Central memory CD8-positive, alpha-beta T cell (primary cell): ENCODE data around the gene SEMA4B.
"Not testable (repeated sequence)": the region's sequence is repeated elsewhere in the genome, so short reads cannot be mapped to it uniquely, and the experiment has no call there.

Experiments
- ATAC-seq: fragments of 150-1000 bp; cut with Tn5 transposase; replicated peaks from 2 replicates; pipeline ENCODE4 v1.10.0; 2022; ENCODE audit warnings: mild to moderate bottlenecking, moderate FRiP score, moderate number of reproducible peaks; ENCODE audit not compliant: poor library complexity, severe bottlenecking; ENCODE audit errors: extremely low read depth
- DNase-seq, 2 donors: peaks; one replicate each; pipeline ENCODE4 v3.0.0; 2021; ENCODE audit warnings: low spot score in 2 of 2
- H3K27ac Mint-ChIP-seq: one replicate; pipeline ENCODE4 v1.8.0; 2022; ENCODE audit warnings: low read depth, mild to moderate bottlenecking, moderate library complexity, mixed read lengths
- H3K27me3 Mint-ChIP-seq: one replicate; pipeline ENCODE4 v1.8.0; 2022; ENCODE audit warnings: mixed read lengths
- H3K36me3 Mint-ChIP-seq: one replicate; pipeline ENCODE4 v1.8.0; 2022; ENCODE audit warnings: mild to moderate bottlenecking, moderate library complexity, mixed read lengths; ENCODE audit not compliant: insufficient read depth
- H3K4me1 Mint-ChIP-seq: one replicate; pipeline ENCODE4 v1.8.0; 2022; ENCODE audit warnings: mixed read lengths
- H3K4me3 Mint-ChIP-seq: one replicate; pipeline ENCODE4 v1.8.0; 2022; ENCODE audit warnings: mild to moderate bottlenecking, moderate library complexity, mixed read lengths
- H3K9me3 Mint-ChIP-seq: one replicate; pipeline ENCODE4 v1.8.0; 2022; ENCODE audit warnings: mixed read lengths

The SEMA4B gene

DNA sequence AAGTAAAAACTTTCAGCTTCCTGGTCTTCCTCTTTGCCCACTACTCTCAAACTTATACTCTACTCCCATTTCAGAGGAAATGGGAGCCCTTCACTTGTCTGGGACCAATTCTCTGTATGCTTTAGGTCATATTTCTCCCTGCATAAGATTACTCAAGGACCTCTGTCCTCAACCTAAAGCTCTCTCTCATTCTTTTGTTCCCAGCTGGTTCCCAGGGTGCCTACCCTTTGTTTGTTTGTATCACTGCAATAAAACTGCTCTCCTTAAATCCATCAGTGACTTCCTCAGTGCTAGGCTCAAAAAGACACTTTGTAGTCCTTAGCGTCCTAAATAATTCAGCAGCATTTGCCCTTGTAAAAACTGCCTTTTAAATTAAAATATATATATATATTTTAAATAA is 67.3 kb downstream of the SEMA4B start:
- DNase-seq (no peak), ATAC-seq (no peak)
- Mint-ChIP-seq H3K9me3 (no peaks in the 10 kb centered on the region), H3K36me3 (peaks cover 51% of the 10 kb centered on the region), H3K27me3 (no peaks in the 10 kb centered on the region), H3K27ac (peak overlapping the region; percentile 6), H3K4me1 (peaks cover 75% of the 10 kb centered on the region), H3K4me3 (peak overlapping the region; percentile 95)

DNA sequence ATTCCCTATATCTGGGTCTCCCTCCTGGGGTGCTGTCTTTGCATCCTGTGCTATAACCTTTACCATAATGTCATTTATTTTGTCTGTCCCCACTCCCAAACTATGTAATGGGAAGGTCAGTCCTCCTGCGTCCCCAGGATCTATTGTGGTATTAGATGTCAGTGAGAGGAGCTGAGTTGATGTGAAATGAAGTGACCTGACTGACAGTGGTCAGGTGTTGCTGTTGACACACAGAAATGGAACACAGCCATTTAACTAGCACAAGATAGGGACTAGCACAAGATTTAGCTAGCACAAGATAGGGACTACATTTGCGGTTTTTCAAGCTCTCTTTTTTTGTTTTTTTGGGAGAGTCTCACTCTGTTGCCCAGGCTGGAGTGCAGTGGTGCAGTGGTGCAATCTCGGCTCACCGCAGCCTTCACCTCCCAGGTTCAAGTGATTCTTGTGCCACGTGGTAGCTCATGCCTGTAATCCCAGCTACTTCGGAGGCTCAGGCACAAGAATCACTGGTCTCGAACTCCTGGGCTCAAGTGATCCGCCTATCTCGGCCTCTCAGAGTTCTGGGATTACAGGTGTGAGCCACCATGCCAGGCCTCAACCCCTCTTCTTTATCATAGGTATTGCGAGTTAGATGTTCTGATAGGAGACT is 69.5 kb downstream of the SEMA4B start:
- DNase-seq (no peak), ATAC-seq (no peak)
- H3K27ac Mint-ChIP-seq: peak overlapping the region; percentile 74
- no peaks in the 10 kb centered on the region for H3K9me3 Mint-ChIP-seq
- no peaks in the 10 kb centered on the region for H3K27me3 Mint-ChIP-seq
- H3K36me3 Mint-ChIP-seq: peaks cover 57% of the 10 kb centered on the region
- peak overlapping the region; percentile 29 for H3K4me3 Mint-ChIP-seq
- H3K4me1 Mint-ChIP-seq: peaks cover 67% of the 10 kb centered on the region

DNA sequence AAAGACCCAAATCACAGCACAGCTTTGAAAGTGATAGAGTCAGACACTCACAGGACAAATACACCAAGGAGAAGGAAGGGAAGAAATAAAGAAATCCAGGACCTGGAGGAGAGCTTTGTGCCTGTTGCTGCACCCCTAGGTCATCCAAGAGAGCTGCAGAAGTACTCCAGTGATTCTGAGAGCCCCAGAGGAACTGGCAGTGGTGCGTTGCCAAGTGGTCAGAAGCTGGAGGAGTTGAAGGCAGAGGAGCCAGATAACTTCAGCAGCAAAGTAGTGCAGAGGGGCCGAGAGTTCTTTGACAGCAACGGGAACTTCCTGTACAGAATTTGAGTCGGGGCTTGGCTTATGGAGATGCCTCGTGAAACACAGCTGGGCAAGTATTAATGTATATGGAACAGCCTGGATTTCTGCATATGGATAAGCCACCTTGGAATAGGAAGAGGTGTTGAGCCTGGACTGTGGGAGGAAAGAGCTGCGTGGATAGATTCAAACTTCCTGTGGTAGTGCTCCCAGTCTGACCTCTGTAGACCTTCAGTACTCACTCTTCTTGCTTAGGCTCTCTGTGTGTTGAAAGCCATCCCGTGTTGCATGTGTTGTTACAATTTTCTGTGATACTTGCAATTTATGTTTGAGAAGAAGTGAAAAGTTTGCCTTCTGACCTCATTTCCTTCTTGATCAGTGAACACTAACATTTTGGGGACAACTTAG is 70.5 kb downstream of the SEMA4B start:
- no peaks in the 10 kb centered on the region for H3K27me3 Mint-ChIP-seq
- no peak overlapping the region for H3K4me3 Mint-ChIP-seq
- no peak for DNase-seq
- H3K4me1 Mint-ChIP-seq: peaks cover 63% of the 10 kb centered on the region
- peak overlapping the region; percentile 48 for H3K27ac Mint-ChIP-seq
- no peaks in the 10 kb centered on the region for H3K9me3 Mint-ChIP-seq
- ATAC-seq: no peak
- peaks cover 49% of the 10 kb centered on the region for H3K36me3 Mint-ChIP-seq

DNA sequence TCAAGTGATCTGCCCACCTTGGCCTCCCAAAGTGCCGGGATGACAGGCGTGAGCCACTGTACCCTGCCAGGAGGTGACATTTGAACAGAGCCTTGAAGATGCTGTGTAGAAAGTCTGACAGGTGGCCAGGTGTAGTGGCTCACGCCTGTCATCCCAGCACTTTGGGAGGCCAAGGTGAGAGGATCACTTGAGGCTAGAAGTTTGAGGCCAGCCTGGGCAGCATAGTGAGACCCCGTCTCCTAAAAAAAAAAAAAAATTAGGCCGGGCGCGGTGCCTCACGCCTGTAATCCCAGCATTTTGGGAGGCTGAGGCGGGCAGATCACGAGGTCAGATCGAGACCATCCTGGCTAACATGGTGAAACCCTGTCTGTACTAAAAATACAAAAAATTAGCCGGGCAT is 77.3 kb downstream of the SEMA4B start:
- peaks cover 18% of the 10 kb centered on the region for H3K36me3 Mint-ChIP-seq
- not testable (repeated sequence) for ATAC-seq, H3K27ac Mint-ChIP-seq, DNase-seq, H3K4me3 Mint-ChIP-seq, H3K9me3 Mint-ChIP-seq, H3K27me3 Mint-ChIP-seq
- H3K4me1 Mint-ChIP-seq: peaks cover 11% of the 10 kb centered on the region
